PC-9 (cell line): Measurements from ENCODE around the gene VAMP8. TPM values are rescaled to one million over a fixed set of nuclear protein-coding genes. Genes with fewer than 3 reads are reported as not detected.

Source experiments
- BruUV-seq: library from RNA; stranded (reverse); fragments of 400-500 nt; replicated peaks from 2 replicates; lab custom pipeline; 2021; lab: Mats Ljungman, UMichigan
- CTCF ChIA-PET: fragments of 300-600 bp; sonication (Branson Sonifier 250); formaldehyde crosslinking; loops from one replicate; lab custom pipeline; 2022; ENCODE audit warnings: antibody characterized with exemption; lab: Charles Lee
- POLR2A ChIA-PET: fragments of 300-600 bp; sonication (Branson Sonifier 250); formaldehyde crosslinking; loops from one replicate; lab custom pipeline; 2022; ENCODE audit warnings: antibody characterized with exemption; ENCODE audit not compliant: unreplicated experiment; lab: Charles Lee
- DNase-seq, 2 experiments: peaks; one replicate each; pipeline versions ENCODE4 v3.0.0 to v3.0.0-alpha.2; 2015 to 2022; ENCODE audit warnings: mixed read lengths in 1 of 2
- H2AFZ ChIP-seq: fragments of 200-600 bp; sonication (generic); 2 replicates; pipeline ENCODE4 v1.8.1; 2017; ENCODE audit warnings: antibody characterized with exemption
- H3F3A ChIP-seq: fragments of 200-600 bp; sonication (generic); 2 replicates; pipeline ENCODE4 v1.8.1; 2017; ENCODE audit warnings: antibody characterized with exemption, mild to moderate bottlenecking, low read depth; ENCODE audit not compliant: insufficient read depth
- H3K27ac ChIP-seq: fragments of 200-600 bp; sonication (generic); 2 replicates; pipeline ENCODE4 v1.6.1; 2016; ENCODE audit warnings: mixed run types
- H3K27me3 ChIP-seq: fragments of 200-600 bp; sonication (generic); 2 replicates; pipeline ENCODE4 v1.6.1; 2016; ENCODE audit warnings: low read depth, mixed run types; ENCODE audit not compliant: insufficient read depth
- H3K36me3 ChIP-seq: fragments of 200-600 bp; sonication (generic); 2 replicates; pipeline ENCODE4 v1.6.1; 2016; ENCODE audit warnings: low read depth, mixed run types
- H3K4me1 ChIP-seq: fragments of 200-600 bp; sonication (generic); replicated peaks from 2 replicates; pipeline ENCODE4 v1.6.1; 2016; ENCODE audit warnings: mixed run types; ENCODE audit not compliant: insufficient read depth
- H3K4me2 ChIP-seq: fragments of 200-600 bp; sonication (generic); 2 replicates; pipeline ENCODE4 v1.6.1; 2017; ENCODE audit warnings: mixed run types
- H3K4me3 ChIP-seq: fragments of 200-600 bp; sonication (generic); 2 replicates; pipeline ENCODE4 v1.6.1; 2016; ENCODE audit warnings: mixed run types
- H3K79me2 ChIP-seq: fragments of 200-600 bp; sonication (generic); 2 replicates; pipeline ENCODE4 v1.6.1; 2017; ENCODE audit warnings: low read depth, mixed run types
- H3K9me2 ChIP-seq: fragments of 200-600 bp; sonication (generic); 2 replicates; pipeline ENCODE4 v1.8.1; 2017; ENCODE audit warnings: mild to moderate bottlenecking; ENCODE audit not compliant: insufficient read depth
- H3K9me3 ChIP-seq: fragments of 200-600 bp; sonication (generic); 2 replicates; pipeline ENCODE4 v1.8.1; 2016; ENCODE audit warnings: low read depth; ENCODE audit not compliant: insufficient read depth
- H4K20me1 ChIP-seq: fragments of 200-600 bp; sonication (generic); 2 replicates; pipeline ENCODE4 v1.8.1; 2017; ENCODE audit not compliant: insufficient read depth
- CTCF ChIP-seq: fragments of 200-600 bp; sonication (generic); conservative IDR thresholded peaks from 2 replicates; pipeline ENCODE4 v1.6.1; 2017; ENCODE audit warnings: mixed run types, antibody characterized with exemption, mild to moderate bottlenecking, moderate library complexity
- EZH2 ChIP-seq: fragments of 200-600 bp; sonication (generic); IDR thresholded peaks from 2 replicates; pipeline ENCODE4 v1.8.0; 2017; ENCODE audit warnings: antibody characterized with exemption, low read depth
- intact Hi-C: fragments of 100-400 bp; cut with micrococcal nuclease; formaldehyde crosslinking; loops from one replicate; pipeline ENCODE4 v1.10.0; 2022; ENCODE audit not compliant: unreplicated experiment
- total RNA-seq: library from RNA; stranded (reverse); gene quantifications from 2 replicates; pipeline ENCODE4 v1.2.3, GENCODE V29; 2021

VAMP8 gene
- total RNA-seq, 1 experiment from 2014 or later = 124 TPM

DNA sequence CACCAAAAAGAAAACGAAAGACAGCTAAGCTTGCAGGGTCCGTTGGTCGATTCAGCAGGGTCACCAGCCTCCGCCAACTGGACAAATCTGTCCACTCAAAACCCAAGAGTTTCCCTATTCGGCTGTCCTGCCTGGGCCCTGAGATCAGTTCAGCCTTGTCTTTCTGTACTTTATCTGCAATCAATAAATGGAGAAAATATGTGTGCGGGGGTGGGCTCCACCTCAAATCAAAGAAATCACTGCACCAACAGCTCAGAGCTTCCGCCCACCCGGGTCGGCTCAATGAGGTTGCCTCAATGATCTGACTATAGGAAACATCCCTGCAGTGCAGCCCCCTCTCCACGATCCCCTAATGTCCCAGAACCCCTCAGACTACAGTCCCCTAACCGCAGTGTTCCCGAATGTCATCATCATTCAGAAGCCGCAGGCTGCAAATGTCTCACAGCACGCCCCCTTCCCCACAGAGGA lies 16.5 kb upstream of the VAMP8 start:
- no peak overlapping the region for H3K27ac ChIP-seq
- H3K36me3 ChIP-seq = peaks cover 14% of the 10 kb centered on the region; the same call in 1 of the 2 replicates
- H3K4me2 ChIP-seq = peak overlapping the region; percentile 85
- peak overlapping the region; percentile 93 for H2AFZ ChIP-seq
- no TSS peak for BruUV-seq
- ChIA-PET POLR2A (interaction anchor here (0.6 to 1.4 kb wide), 7 partner anchors 9 to 603 kb away, joined by 3 to 20 read pairs (median 4); partner anchors contain the start of gene RNF181), CTCF (no interaction called here)
- peaks cover 33% of the 10 kb centered on the region for H3K79me2 ChIP-seq
- H4K20me1 ChIP-seq = no peaks in the 10 kb centered on the region
- H3K4me1 ChIP-seq = peaks cover 15% of the 10 kb centered on the region
- H3K9me3 ChIP-seq = no peaks in the 10 kb centered on the region
- TF ChIP-seq EZH2 = no peak
- no peak for TF ChIP-seq CTCF
- H3K9me2 ChIP-seq = no peaks in the 10 kb centered on the region
- DNase-seq = no peak
- no peaks in the 10 kb centered on the region for H3F3A ChIP-seq
- peak overlapping the region; percentile 73 for H3K4me3 ChIP-seq
- intact Hi-C loops = loop anchor here (1.0 to 5.0 kb wide), 2 partner anchors 41 to 55 kb away; partner anchors contain the start of genes TMEM150A and USP39
- no peaks in the 10 kb centered on the region for H3K27me3 ChIP-seq

- peak; percentile 86 to 89 for DNase-seq
- Histone ChIP-seq H3K36me3 (peaks cover 14% of the 10 kb centered on the region; the same call in 1 of the 2 replicates), H3F3A (no peaks in the 10 kb centered on the region), H3K4me3 (peak within 1 kb of the TSS; percentile 73), H3K27me3 (no peaks in the 10 kb centered on the region), H3K4me1 (peaks cover 15% of the 10 kb centered on the region), H3K9me3 (no peaks in the 10 kb centered on the region), H3K9me2 (no peaks in the 10 kb centered on the region), H3K79me2 (peaks cover 33% of the 10 kb centered on the region), H4K20me1 (no peaks in the 10 kb centered on the region), H2AFZ (peak within 1 kb of the TSS; percentile 93), H3K4me2 (peak within 1 kb of the TSS; percentile 85), H3K27ac (peak within 1 kb of the TSS; percentile 65)
- CTCF ChIA-PET = no interaction called here
- TSS peak; percentile 97 for BruUV-seq
- TF ChIP-seq EZH2 (no peak), CTCF (peak; percentile 49; the same call in 1 of the 2 replicates)
- POLR2A ChIA-PET = interaction anchor here (0.6 to 1.4 kb wide), 7 partner anchors 16 to 592 kb away, joined by 3 to 20 read pairs (median 5); partner anchors contain the start of genes RNF181 and VAMP8
- intact Hi-C loops = loop anchor here (5.0 kb wide), 1 partner anchor 41 kb away; the partner anchor contains the start of gene TMEM150A
These were observed 15.8 kb upstream of the VAMP8 start, which contains the start of gene GGCX for GRCh38 chr2:85561280-85562212. GGCX (minus strand) TSS chr2:85561493; CDS start chr2:85561428, 65 bp downstream.

DNA sequence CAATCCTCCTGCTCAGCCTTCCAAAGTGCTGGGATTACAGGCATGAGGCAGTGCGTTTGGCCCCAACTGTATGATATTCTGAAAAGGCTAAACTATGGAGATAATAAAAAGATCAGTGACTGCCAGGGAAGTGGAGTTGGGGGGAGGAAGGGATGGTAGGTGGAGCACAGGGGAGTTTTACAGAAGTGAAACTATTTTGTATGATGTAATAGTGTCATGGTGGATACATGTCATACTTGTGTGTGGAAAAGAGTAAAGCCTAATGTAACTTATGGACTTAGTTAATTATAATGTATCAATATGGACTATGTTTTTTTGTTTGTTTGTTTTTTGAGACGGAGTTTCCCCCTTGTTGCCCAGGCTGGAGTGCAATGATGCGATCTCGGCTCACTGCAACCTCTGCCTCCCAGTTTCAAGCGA lies 13.2 kb upstream of the VAMP8 start:
- H3K4me2 ChIP-seq = no peak overlapping the region
- H3F3A ChIP-seq = no peaks in the 10 kb centered on the region
- H3K27me3 ChIP-seq = no peaks in the 10 kb centered on the region
- H2AFZ ChIP-seq = no peak overlapping the region
- intact Hi-C loops = loop anchor here (5.0 kb wide), 1 partner anchor 38 kb away; the partner anchor contains the start of gene TMEM150A
- BruUV-seq = no TSS peak
- peaks cover 15% of the 10 kb centered on the region for H3K4me1 ChIP-seq
- peaks cover 1% of the 10 kb centered on the region; the same call in 1 of the 2 replicates for H3K36me3 ChIP-seq
- H3K4me3 ChIP-seq = no peak overlapping the region
- no peaks in the 10 kb centered on the region for H3K9me3 ChIP-seq
- no peak for DNase-seq
- H3K27ac ChIP-seq = no peak overlapping the region
- H4K20me1 ChIP-seq = no peaks in the 10 kb centered on the region
- CTCF ChIA-PET = interaction anchor here (0.5 to 0.6 kb wide), 4 partner anchors 12 to 300 kb away, joined by 3 to 4 read pairs (median 4); no protein-coding TSS in a partner anchor
- no peak for TF ChIP-seq CTCF
- TF ChIP-seq EZH2 = no peak
- POLR2A ChIA-PET = interaction anchor here (0.5 to 0.9 kb wide), 2 partner anchors 14 to 194 kb away, joined by 4 read pairs; no protein-coding TSS in a partner anchor
- peaks cover 20% of the 10 kb centered on the region for H3K79me2 ChIP-seq
- H3K9me2 ChIP-seq = no peaks in the 10 kb centered on the region
